HK-2 (cell line): ENCODE results near the gene MEIS2.
"Not testable (repeated sequence)": the region's sequence is repeated elsewhere in the genome, so short reads cannot be mapped to it uniquely, and the experiment has no call there.

ENCODE experiments used
- DNase-seq: peaks from one replicate; pipeline ENCODE4 v3.0.0-alpha.2; 2018; ENCODE audit not compliant: unreplicated experiment

MEIS2 gene

DNA sequence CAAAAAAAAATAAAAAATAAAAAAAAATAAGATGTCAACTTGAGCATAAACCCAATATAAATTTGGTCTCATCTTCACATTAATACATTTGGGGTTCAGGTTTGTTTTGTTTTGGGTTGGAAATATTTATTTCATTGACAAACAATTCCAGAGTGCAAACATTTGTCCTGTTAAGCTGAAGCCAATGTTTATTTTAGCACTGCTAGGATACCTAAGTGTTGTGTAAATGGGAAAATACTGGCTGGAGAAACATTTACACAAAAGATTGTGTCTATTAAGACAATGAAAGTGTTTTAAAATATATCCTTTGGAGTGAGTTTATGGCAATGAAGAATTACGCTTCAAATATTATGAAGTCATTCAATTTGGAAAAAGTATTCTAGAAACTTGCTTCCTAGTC is 91.1 kb downstream of the MEIS2 start:
- DNase-seq, result no peak

DNA sequence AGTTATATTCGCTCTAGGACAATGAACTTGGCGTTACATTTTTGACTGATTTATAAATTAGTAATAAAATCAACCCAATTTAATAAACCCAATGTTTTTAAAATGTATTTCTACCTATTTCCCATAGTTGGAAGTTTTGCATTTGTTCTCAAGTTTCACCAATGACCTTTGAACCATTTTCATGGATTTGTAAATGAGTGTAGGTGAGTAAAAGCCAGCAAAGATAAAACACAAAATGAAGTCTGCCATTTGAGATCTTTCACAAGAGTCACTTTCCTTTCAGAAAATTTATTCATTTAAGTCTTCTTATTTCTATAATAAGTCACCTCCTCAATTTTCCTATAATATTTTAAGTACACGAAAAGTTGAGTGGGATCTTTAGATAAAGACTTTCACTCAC is 92.1 kb downstream of the MEIS2 start:
- DNase-seq, result no peak

GRCh38 chr15:37007301-37007700 is 93.0 kb downstream of the MEIS2 start:
- no peak for DNase-seq

DNA sequence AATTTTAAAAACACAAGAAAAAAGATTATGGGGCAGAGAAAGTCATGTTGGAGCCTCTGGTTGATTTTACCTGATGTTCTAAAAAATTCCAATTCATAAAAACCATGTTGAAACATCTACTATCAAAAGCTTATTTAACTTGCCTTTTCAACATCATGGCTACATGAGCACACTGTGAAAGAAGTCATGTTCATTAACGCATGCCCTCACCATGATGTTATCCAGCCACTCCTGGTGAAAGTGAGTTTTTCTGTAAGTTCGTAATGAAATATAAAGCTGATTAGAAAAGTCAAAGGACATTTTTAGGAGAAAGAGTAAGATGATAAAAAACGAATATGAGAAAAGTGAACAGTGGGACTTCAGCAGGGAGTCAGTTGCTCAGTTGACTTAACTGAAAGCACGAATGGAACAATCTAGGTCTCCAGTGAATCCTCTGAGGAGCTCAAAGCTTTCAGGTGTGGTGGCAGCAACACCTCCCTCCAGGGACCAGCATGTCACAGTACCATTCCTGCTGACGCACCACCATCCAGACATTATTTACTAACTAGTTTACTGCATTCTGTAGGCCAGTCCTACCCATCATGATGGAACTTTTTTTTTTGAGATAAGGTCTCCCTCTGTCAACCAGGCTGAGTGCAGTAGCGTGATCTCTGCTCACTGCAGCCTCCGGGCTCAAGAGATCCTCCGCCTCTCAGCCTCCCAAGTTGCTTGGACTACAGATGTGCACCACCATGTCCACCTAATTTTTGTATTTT is 95.2 kb downstream of the MEIS2 start:
- DNase-seq, result no peak

DNA sequence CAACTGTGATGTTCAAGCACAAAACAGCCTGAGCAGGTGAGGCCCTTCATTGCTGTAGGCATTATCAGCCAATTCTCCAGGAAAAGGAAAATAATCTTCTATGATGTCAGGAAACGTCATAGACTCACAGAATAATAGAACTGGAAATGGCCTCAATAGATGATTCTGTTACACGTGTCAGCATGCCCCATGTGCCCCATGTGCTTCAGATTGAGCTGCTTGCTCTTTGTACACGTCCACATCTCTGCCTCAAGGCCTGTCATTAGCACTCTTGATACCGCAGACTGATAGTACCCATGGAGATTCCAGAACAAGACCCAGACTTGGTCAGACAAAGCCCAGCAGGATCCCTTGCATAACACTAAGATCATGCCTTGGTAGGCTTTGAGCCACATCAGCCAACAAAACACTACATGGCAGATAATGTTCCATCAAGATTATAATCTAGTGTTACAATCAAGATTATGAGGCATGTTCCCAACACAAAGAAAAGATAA is 95.9 kb downstream of the MEIS2 start:
- no peak for DNase-seq

GRCh38 chr15:37002041-37002672 is 98.2 kb downstream of the MEIS2 start:
- no peak for DNase-seq

DNA sequence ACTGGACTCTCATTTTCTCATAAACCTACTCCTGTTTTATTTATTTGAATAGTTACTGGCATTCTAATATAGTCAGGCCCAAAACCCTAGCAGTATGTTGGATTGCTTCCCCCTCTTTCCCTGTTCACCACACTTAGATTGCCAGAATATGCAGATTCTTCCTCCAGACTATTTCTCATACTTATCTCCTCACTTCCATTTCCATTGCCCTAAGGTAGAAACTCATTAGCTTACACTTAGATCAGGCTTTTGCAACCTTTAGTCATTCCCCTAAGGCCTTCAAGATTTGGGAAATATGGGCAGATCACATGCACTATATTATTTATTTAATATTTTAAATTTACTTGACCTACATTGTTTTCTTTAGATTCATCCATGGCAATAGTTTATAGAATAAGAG is 98.9 kb downstream of the MEIS2 start:
- no peak for DNase-seq

- DNase-seq, result no peak
Observed at GRCh38 chr15:36999778-37000177, 100.6 kb downstream of the MEIS2 start.

DNA sequence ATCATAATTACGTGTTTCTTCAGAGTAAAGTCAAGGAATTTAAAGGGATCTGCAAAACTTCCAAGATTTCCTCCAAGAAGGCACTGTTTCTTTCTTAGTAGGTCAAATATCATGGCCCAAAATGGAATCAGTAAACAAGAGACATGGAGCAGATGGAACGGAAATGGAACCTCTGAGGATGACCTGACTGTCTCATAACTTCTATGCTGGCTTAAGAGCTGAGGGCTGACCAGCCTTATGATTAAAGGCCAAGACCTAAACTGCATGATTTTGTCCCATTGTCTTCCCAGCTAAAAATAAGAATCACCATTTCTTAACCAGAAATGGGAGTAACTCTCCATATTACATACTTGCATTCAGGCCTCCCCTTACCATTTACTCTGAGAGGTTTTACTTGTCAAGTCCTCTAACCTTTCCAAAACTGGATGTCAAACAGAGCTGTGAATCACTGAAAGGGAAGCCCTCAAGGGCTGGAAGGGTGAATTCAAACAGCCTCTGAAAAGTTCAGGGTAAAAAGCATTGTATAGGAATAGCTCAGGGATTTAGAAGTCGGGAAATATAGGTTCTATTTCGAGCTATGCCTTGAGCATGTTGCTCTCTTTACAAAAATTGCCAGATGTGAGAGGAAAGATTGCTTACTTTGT is 103.7 kb downstream of the MEIS2 start:
- no peak for DNase-seq

- no peak for DNase-seq
Observed at GRCh38 chr15:36996121-36996520, 104.2 kb downstream of the MEIS2 start.

DNA sequence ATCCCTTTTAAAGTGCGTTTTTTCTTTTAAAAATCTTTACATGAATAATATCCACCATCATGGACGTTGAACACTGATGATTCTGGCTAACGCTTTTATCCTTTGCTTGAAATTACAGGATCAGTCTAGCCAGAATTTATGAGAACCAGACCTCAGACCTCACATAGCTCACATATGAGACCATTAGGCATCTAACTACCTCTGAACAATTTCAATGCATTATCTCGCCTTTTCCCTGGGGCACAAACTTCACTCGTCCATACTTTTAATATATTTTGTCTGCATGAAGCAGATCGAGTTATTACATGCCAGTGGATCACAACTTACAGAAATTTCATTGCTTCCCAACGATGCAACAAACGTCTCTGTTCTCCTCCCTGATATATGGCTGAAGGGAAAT is 105.6 kb downstream of the MEIS2 start:
- no peak for DNase-seq

DNA sequence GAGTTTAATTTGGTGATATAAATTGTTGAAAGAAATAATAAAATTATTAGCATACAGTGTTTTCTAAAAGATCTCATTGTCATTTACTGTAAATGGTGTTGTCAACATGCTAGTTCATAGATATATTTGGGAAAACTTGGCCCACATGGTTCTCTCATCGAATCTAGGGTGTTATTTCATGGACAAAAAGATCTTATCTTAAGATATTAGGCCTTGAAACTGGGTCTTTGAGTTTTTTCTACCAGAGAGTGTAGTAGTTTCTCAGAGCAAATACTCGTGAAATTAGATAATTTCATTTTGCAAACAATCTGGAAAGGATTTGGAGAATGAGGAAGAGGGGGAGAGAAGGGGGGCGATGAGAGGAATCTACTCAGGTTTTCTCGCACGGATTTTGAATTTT is 107.9 kb downstream of the MEIS2 start:
- no peak for DNase-seq

- DNase-seq, result no peak
Observed at GRCh38 chr15:36988947-36989346, 111.4 kb downstream of the MEIS2 start.

DNA sequence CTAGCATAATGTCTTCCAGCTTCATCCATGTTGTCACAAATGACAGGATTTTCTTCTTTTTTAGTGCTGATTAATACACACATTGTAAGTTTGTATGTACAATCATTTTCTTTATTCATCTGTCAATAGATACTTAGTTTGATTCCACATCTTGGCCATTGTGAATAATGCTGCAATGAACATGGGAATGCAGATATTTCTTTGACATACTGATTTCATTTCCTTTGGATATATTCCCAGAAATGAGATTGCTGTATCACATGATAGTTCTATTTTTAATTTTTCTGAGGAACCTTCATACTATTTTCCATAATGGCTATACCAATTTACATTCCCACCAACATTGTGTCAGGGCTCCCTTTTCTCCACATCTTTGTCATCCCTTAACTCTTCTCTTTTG is 117.9 kb downstream of the MEIS2 start:
- DNase-seq, result no peak

GRCh38 chr15:36980281-36980680 is 120.1 kb downstream of the MEIS2 start:
- not testable (repeated sequence) for DNase-seq

DNA sequence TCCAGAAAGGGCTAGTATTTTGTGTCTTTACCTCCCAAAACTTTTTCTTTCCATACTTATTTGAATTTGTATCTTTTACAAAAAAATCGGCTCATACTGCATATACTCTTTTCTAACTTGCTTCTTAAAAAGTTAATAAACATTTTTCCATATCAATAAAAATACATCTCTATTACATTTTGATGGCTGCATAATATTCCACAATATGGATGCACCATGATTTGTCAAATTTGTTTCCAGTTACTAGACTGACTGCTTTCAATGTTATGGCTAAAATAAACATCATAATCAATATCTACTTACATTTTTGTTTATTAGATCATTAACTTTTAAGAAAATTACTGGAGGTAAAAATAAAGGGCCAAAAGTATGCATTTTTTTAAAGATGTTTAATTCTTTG is 121.7 kb downstream of the MEIS2 start:
- DNase-seq, result no peak

- DNase-seq, result no peak
Observed at GRCh38 chr15:36978126-36978525, 122.2 kb downstream of the MEIS2 start.

DNA sequence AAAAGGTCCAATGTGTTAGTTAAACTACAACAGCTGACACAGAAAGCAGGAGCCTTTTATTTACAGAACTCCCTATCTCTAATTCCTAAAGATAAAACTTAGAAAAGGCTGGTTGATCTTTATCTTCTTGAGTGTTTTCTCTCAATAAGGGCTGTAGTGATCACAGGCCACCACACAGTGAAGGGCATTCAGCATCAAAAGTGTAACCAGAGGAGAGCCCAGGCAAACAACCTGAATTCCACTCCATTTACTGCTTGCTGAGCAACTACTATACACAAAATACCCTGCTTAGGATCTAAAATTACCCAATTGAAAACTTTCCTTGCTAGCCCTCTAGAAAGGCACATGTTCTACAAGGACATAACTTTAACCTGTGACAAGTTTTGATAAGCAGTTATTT is 122.7 kb downstream of the MEIS2 start:
- DNase-seq, result no peak

DNA sequence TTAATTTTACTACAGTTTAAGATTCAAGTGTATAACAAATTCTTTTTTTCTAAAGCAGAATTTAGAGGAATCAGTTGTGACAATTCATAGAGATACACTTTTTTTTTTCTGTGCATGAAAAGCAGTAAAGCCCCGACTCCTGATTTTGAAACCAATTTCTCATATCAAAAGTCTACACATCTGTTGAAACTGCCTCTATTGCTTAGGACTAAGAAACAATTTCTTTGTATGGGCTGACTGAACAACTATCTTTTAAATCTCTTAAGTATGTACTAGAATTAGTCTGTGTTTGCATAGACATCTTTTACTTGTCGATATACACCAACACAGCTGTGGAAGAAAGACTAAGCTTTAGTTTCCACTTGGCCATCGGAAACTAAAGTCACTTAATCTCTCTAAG is 127.6 kb downstream of the MEIS2 start:
- no peak for DNase-seq

- no peak for DNase-seq
Observed at GRCh38 chr15:36970522-36970921, 129.8 kb downstream of the MEIS2 start.

DNA sequence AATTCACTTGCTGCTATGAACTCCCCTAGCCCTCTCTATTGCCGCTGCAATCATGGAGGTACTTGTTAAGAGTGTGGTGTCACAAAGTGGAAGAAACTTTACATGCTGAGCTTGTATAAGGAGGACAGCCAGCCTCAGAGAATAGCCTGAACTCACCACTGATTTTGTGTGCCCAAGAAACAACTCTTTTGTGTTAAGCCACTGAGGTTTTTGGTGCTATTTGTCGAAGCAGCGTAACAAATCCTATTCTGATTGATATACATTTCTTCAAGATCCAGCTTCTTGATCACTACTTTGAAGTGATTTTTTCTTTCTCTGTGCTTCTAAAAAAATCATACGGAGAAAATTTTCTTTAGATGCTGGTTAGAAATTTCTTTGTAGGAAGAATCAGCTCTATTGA is 132.4 kb downstream of the MEIS2 start:
- no peak for DNase-seq

GRCh38 chr15:36966708-36967107 is 133.6 kb downstream of the MEIS2 start:
- DNase-seq, result no peak
